CD4-positive, alpha-beta T cell (primary cell): ENCODE measurements around the gene STX4. TPM values are rescaled to one million over a fixed set of nuclear protein-coding genes. Genes with fewer than 3 reads are reported as not detected.

Experiments
- ATAC-seq: fragments of 200-7000 bp; cut with Tn5 transposase; one replicate; pipeline ENCODE4 v1.10.0; 2022; ENCODE audit warnings: mild to moderate bottlenecking; ENCODE audit not compliant: poor library complexity
- CTCF ChIA-PET: fragments of 350-600 bp; sonication (Branson Sonifier 250); formaldehyde crosslinking; loops from one replicate; lab custom pipeline; 2021; ENCODE audit warnings: antibody characterized with exemption, inconsistent platforms; lab: Charles Lee
- POLR2A ChIA-PET: fragments of 350-600 bp; sonication (Branson Sonifier 250); formaldehyde crosslinking; loops from one replicate; lab custom pipeline; 2021; ENCODE audit warnings: antibody characterized with exemption, inconsistent platforms; lab: Charles Lee
- DNase-seq, 14 experiments: peaks; one replicate each; pipeline ENCODE4 v3.0.0-alpha.2; 2013 to 2020; ENCODE audit warnings: mixed read lengths in 2 of 14
- H3K27ac ChIP-seq, 2 donors: one replicate each; pipeline versions ENCODE4 v1.5.1 to v1.7.0; 2013; ENCODE audit warnings: low read length in 2 of 2, low read depth in 1 of 2, mild to moderate bottlenecking in 1 of 2
- H3K27me3 ChIP-seq, 2 experiments: 1 replicate in 1 of 2; 2 replicates in 1 of 2; pipeline versions ENCODE4 v1.6.1 to v1.7.0; 2013; ENCODE audit warnings: low read length in 2 of 2, control low read depth in 1 of 2, mild to moderate bottlenecking in 1 of 2, moderate library complexity in 1 of 2; ENCODE audit not compliant: insufficient read depth in 2 of 2, control insufficient read depth in 1 of 2
- H3K36me3 ChIP-seq: one replicate; pipeline ENCODE4 v1.6.1; 2013; ENCODE audit warnings: low read length, control low read depth; ENCODE audit not compliant: insufficient read depth
- H3K4me1 ChIP-seq: one replicate; pipeline ENCODE4 v1.6.1; 2013; ENCODE audit warnings: low read length, control low read depth; ENCODE audit not compliant: insufficient read depth
- H3K4me3 ChIP-seq: one replicate; pipeline ENCODE4 v1.5.1; 2013; ENCODE audit warnings: mild to moderate bottlenecking, low read length, moderate library complexity
- H3K9me3 ChIP-seq, 2 experiments: 1 replicate in 1 of 2; 2 replicates in 1 of 2; pipeline versions ENCODE4 v1.6.1 to v1.7.0; 2013; ENCODE audit warnings: low read length in 2 of 2, mild to moderate bottlenecking in 2 of 2, control low read depth in 1 of 2, moderate library complexity in 1 of 2; ENCODE audit not compliant: control insufficient read depth in 1 of 2, insufficient read depth in 1 of 2
- H3K27ac Mint-ChIP-seq: one replicate; pipeline ENCODE4 v1.8.0; 2020; ENCODE audit warnings: mixed read lengths
- H3K27me3 Mint-ChIP-seq: one replicate; pipeline ENCODE4 v1.8.0; 2021; ENCODE audit warnings: mixed read lengths
- H3K36me3 Mint-ChIP-seq: one replicate; pipeline ENCODE4 v1.8.0; 2021; ENCODE audit warnings: low read depth, mixed read lengths
- H3K4me1 Mint-ChIP-seq: one replicate; pipeline ENCODE4 v1.8.0; 2021; ENCODE audit warnings: low read depth, mixed read lengths
- H3K4me3 Mint-ChIP-seq: one replicate; pipeline ENCODE4 v1.8.0; 2020; ENCODE audit warnings: mild to moderate bottlenecking, mixed read lengths
- H3K9me3 Mint-ChIP-seq: one replicate; pipeline ENCODE4 v1.8.0; 2020; ENCODE audit warnings: mixed read lengths
- CTCF ChIP-seq: fragments of 200-600 bp; IDR thresholded peaks from one replicate; pipeline ENCODE4 v1.8.0; 2022; ENCODE audit warnings: antibody characterized with exemption, mild to moderate bottlenecking
- intact Hi-C, 2 experiments: fragments of 100-400 bp; cut with DNase I in 1 of 2; cut with micrococcal nuclease in 1 of 2; formaldehyde crosslinking; loops; one replicate each; pipeline versions ENCODE4 v1.15.1 to v1.9.0; 2023 to 2025; cut with DNase I, micrococcal nuclease
- total RNA-seq, 174 experiments: library from RNA in 2 of 174; stranded (reverse) in 2 of 174; gene quantifications; one replicate each; pipeline ENCODE4 v1.2.3 and lab custom pipeline; 2021 to 2026

The STX4 gene
- total RNA-seq, 2 experiments from 2014 or later, result 54.1 to 55.2 TPM

DNA sequence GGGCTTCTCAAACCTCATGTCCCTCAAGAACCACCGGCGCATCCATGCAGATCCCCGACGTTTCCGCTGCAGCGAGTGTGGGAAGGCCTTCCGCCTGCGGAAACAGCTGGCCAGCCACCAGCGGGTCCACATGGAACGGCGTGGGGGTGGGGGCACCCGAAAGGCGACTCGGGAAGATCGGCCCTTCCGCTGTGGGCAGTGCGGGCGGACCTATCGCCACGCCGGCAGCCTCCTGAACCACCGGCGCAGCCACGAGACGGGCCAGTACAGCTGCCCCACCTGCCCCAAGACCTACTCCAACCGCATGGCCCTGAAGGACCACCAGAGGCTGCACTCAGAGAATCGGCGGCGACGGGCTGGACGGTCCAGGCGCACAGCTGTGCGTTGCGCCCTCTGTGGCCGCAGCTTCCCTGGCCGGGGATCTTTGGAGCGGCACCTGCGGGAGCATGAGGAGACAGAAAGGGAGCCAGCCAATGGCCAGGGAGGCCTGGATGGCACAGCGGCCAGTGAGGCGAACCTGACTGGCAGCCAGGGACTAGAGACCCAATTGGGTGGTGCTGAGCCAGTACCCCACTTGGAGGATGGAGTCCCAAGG lies 46.8 kb downstream of the STX4 start:
- no peak overlapping the region for H3K4me3 Mint-ChIP-seq
- intact Hi-C loops, result no loop called here
- Histone ChIP-seq H3K36me3 (peaks cover 68% of the 10 kb centered on the region), H3K9me3 (no peaks in the 10 kb centered on the region), H3K4me3 (no peak overlapping the region), H3K4me1 (peaks cover 27% of the 10 kb centered on the region), H3K27ac (no peak overlapping the region), H3K27me3 (no peaks in the 10 kb centered on the region)
- DNase-seq (no peak), ATAC-seq (no peak)
- H3K4me1 Mint-ChIP-seq, result peaks cover 13% of the 10 kb centered on the region
- H3K27me3 Mint-ChIP-seq, result no peaks in the 10 kb centered on the region
- POLR2A ChIA-PET, result no interaction called here
- H3K9me3 Mint-ChIP-seq, result no peaks in the 10 kb centered on the region
- no peak for TF ChIP-seq CTCF
- no peak overlapping the region for H3K27ac Mint-ChIP-seq
- peaks cover 63% of the 10 kb centered on the region for H3K36me3 Mint-ChIP-seq
- CTCF ChIA-PET, result no interaction called here

DNA sequence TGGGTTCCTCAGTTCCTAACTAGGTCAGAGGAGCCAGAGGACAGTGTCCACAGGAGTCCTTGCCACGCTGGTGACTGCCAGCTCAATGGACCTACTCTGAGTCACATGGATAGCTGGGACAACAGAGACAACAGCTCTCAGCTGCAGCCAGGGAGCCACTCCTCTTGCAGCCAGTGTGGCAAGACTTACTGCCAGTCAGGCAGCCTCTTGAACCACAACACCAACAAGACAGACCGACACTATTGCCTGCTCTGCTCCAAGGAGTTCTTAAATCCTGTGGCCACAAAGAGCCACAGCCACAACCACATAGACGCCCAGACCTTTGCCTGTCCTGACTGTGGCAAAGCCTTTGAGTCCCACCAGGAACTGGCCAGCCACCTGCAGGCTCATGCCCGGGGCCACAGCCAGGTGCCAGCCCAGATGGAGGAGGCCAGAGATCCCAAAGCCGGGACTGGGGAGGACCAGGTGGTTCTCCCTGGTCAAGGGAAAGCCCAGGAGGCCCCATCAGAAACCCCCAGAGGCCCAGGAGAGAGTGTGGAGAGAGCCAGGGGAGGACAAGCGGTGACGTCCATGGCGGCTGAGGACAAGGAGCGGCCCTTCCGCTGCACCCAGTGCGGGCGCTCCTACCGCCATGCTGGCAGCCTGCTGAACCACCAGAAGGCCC lies 47.5 kb downstream of the STX4 start:
- no peak for ATAC-seq
- H3K4me3 ChIP-seq, result no peak overlapping the region
- peaks cover 20% of the 10 kb centered on the region for H3K4me1 ChIP-seq
- no peak for TF ChIP-seq CTCF
- Mint-ChIP-seq H3K27me3 (no peaks in the 10 kb centered on the region), H3K36me3 (peaks cover 68% of the 10 kb centered on the region), H3K27ac (no peak overlapping the region), H3K4me1 (peaks cover 13% of the 10 kb centered on the region), H3K9me3 (no peaks in the 10 kb centered on the region), H3K4me3 (no peak overlapping the region)
- POLR2A ChIA-PET, result no interaction called here
- intact Hi-C loops, result no loop called here
- CTCF ChIA-PET, result no interaction called here
- DNase-seq, result no peak
- no peak overlapping the region for H3K27ac ChIP-seq
- peaks cover 68% of the 10 kb centered on the region for H3K36me3 ChIP-seq
- H3K27me3 ChIP-seq, result no peaks in the 10 kb centered on the region
- H3K9me3 ChIP-seq, result no peaks in the 10 kb centered on the region

GRCh38 chr16:31081428-31082351 lies 48.3 kb downstream of the STX4 start:
- Mint-ChIP-seq H3K9me3 (no peaks in the 10 kb centered on the region), H3K27me3 (no peaks in the 10 kb centered on the region), H3K27ac (peak overlapping the region; percentile 34), H3K36me3 (peaks cover 66% of the 10 kb centered on the region), H3K4me3 (no peak overlapping the region), H3K4me1 (peaks cover 8% of the 10 kb centered on the region)
- ChIA-PET POLR2A (no interaction called here), CTCF (no interaction called here)
- ATAC-seq, result no peak
- no peaks in the 10 kb centered on the region for H3K9me3 ChIP-seq
- H3K4me1 ChIP-seq, result peaks cover 15% of the 10 kb centered on the region
- no peak overlapping the region for H3K4me3 ChIP-seq
- no peaks in the 10 kb centered on the region for H3K27me3 ChIP-seq
- intact Hi-C loops, result no loop called here
- TF ChIP-seq CTCF, result no peak
- DNase-seq, result no peak
- no peak overlapping the region for H3K27ac ChIP-seq
- peaks cover 66% of the 10 kb centered on the region for H3K36me3 ChIP-seq
